ENCODE data around the gene ADNP2.

DNA sequence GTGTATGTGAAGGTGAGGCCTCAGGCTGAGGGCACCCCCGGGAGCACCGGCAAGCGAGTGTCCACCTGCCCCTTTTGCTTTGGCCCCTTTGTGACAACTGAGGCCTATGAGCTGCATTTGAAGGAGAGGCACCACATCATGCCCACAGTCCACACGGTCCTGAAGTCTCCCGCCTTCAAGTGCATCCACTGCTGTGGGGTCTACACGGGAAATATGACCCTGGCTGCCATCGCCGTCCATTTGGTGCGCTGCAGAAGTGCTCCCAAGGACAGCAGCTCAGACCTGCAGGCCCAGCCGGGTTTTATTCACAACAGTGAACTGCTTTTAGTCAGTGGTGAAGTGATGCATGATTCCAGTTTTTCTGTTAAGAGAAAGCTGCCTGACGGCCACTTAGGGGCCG is 28.9 kb downstream of the ADNP2 start:
- TF ChIP-seq, protein P1, sequence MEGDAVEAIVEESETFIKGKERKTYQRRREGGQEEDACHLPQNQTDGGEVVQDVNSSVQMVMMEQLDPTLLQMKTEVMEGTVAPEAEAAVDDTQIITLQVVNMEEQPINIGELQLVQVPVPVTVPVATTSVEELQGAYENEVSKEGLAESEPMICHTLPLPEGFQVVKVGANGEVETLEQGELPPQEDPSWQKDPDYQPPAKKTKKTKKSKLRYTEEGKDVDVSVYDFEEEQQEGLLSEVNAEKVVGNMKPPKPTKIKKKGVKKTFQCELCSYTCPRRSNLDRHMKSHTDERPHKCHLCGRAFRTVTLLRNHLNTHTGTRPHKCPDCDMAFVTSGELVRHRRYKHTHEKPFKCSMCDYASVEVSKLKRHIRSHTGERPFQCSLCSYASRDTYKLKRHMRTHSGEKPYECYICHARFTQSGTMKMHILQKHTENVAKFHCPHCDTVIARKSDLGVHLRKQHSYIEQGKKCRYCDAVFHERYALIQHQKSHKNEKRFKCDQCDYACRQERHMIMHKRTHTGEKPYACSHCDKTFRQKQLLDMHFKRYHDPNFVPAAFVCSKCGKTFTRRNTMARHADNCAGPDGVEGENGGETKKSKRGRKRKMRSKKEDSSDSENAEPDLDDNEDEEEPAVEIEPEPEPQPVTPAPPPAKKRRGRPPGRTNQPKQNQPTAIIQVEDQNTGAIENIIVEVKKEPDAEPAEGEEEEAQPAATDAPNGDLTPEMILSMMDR (IDR thresholded peaks at IDR 0.05; ENCODE audit: low read depth, low read length): no peak
- no peak for TF ChIP-seq EZH2phosphoT487 (IDR thresholded peaks at IDR 0.05; ENCODE audit: low read depth)
